OCI-LY7 (cell line): ENCODE data around the gene MARK4. TPM values are rescaled to one million over a fixed set of nuclear protein-coding genes. Genes with fewer than 3 reads are reported as not detected.

Source experiments
- BruUV-seq: library from RNA; stranded (reverse); fragments of 400-500 nt; replicated peaks from 2 replicates; lab custom pipeline; 2021; lab: Mats Ljungman, UMichigan
- CTCF ChIA-PET: fragments of 300-600 bp; sonication (Branson Sonifier 250); formaldehyde crosslinking; loops from one replicate; lab custom pipeline; 2022; ENCODE audit warnings: antibody characterized with exemption; ENCODE audit not compliant: unreplicated experiment; lab: Charles Lee
- POLR2A ChIA-PET: fragments of 300-600 bp; sonication (Branson Sonifier 250); formaldehyde crosslinking; loops from one replicate; lab custom pipeline; 2022; ENCODE audit warnings: antibody characterized with exemption; lab: Charles Lee
- DNase-seq: peaks from one replicate; pipeline ENCODE4 v3.0.0-alpha.2; 2015; ENCODE audit warnings: low spot score
- H2AFZ ChIP-seq: fragments of 200-600 bp; sonication (generic), shearing (Covaris generic); 2 replicates; pipeline ENCODE4 v1.6.1; 2014; ENCODE audit warnings: mild to moderate bottlenecking, antibody characterized with exemption, low read length, moderate library complexity
- H3K27ac ChIP-seq: fragments of 200-600 bp; sonication (generic); 2 replicates; pipeline ENCODE4 v1.5.1; 2014; ENCODE audit warnings: mixed run types, low read depth, mild to moderate bottlenecking, moderate library complexity, low read length, inconsistent platforms; ENCODE audit not compliant: poor library complexity, severe bottlenecking
- H3K36me3 ChIP-seq: fragments of 200-600 bp; sonication (generic); 2 replicates; pipeline ENCODE4 v1.6.1; 2014; ENCODE audit warnings: mild to moderate bottlenecking, antibody characterized with exemption, low read length, moderate library complexity, mixed read lengths; ENCODE audit not compliant: insufficient read depth
- H3K4me1 ChIP-seq: fragments of 200-600 bp; sonication (generic); 2 replicates; pipeline ENCODE4 v1.5.1; 2014; ENCODE audit warnings: mild to moderate bottlenecking, low read length; ENCODE audit not compliant: insufficient read depth, poor library complexity, severe bottlenecking
- H3K4me2 ChIP-seq: fragments of 200-600 bp; sonication (generic); 2 replicates; pipeline ENCODE4 v1.6.1; 2014; ENCODE audit warnings: mild to moderate bottlenecking, low read length
- H3K4me3 ChIP-seq: fragments of 200-600 bp; sonication (generic); 2 replicates; pipeline ENCODE4 v1.5.1; 2014; ENCODE audit warnings: mild to moderate bottlenecking, low read depth, low read length; ENCODE audit not compliant: poor library complexity, severe bottlenecking
- H3K79me2 ChIP-seq: fragments of 200-600 bp; sonication (generic); 2 replicates; pipeline ENCODE4 v1.6.1; 2016; ENCODE audit warnings: low read depth, mild to moderate bottlenecking, low read length, moderate library complexity, mixed read lengths; ENCODE audit not compliant: insufficient read depth
- H3K9me2 ChIP-seq: fragments of 200-600 bp; sonication (generic); 2 replicates; pipeline ENCODE4 v1.6.1; 2016; ENCODE audit warnings: mild to moderate bottlenecking, low read length, mixed read lengths; ENCODE audit not compliant: insufficient read depth
- H3K9me3 ChIP-seq: fragments of 200-600 bp; sonication (generic); 2 replicates; pipeline ENCODE4 v1.6.1; 2014; ENCODE audit warnings: mild to moderate bottlenecking, mixed run types, low read length, mixed read lengths
- H4K20me1 ChIP-seq: fragments of 200-600 bp; sonication (generic); 2 replicates; pipeline ENCODE4 v1.6.1; 2014; ENCODE audit warnings: mild to moderate bottlenecking, antibody characterized with exemption, low read length, moderate library complexity, mixed read lengths; ENCODE audit not compliant: insufficient read depth
- CTCF ChIP-seq: fragments of 200-600 bp; sonication (generic); conservative IDR thresholded peaks from 2 replicates; pipeline ENCODE4 v1.5.1; 2014; ENCODE audit warnings: mild to moderate bottlenecking, antibody characterized with exemption, low read length, moderate library complexity, mixed read lengths
- EZH2phosphoT487 ChIP-seq: fragments of 200-600 bp; sonication (generic); IDR thresholded peaks from 2 replicates; pipeline ENCODE4 v1.6.1; 2018; ENCODE audit warnings: low read depth, borderline replicate concordance, mild to moderate bottlenecking, mixed run types, antibody characterized with exemption, low read length, moderate library complexity, mixed read lengths
- intact Hi-C: fragments of 100-400 bp; cut with micrococcal nuclease; formaldehyde crosslinking; loops from one replicate; pipeline ENCODE4 v1.10.0; 2022; ENCODE audit not compliant: unreplicated experiment
- total RNA-seq, 2 experiments: library from RNA; depleted of rRNA in 1 of 2; stranded (reverse); fragments of >200 nt in 1 of 2; shearing (Covaris generic) in 1 of 2; gene quantifications; 2 replicates each; pipeline ENCODE4 v1.2.3, GENCODE V29; 2014 to 2022

MARK4 gene
- total RNA-seq, 2 experiments from 2014 or later, result 14.2 to 24.5 TPM

- no peak for TF ChIP-seq CTCF
- no peak for TF ChIP-seq EZH2phosphoT487
- H3K4me3 ChIP-seq, result no peak overlapping the region
- no peaks in the 10 kb centered on the region for H3K79me2 ChIP-seq
- H4K20me1 ChIP-seq, result no peaks in the 10 kb centered on the region; the same call in 1 of the 2 replicates
- no peaks in the 10 kb centered on the region for H3K9me3 ChIP-seq
- BruUV-seq, result no TSS peak
- H3K27ac ChIP-seq, result no peak overlapping the region
- no peaks in the 10 kb centered on the region for H3K4me1 ChIP-seq
- no peak for DNase-seq
- no peaks in the 10 kb centered on the region for H3K9me2 ChIP-seq
- H3K4me2 ChIP-seq, result no peak overlapping the region
- ChIA-PET POLR2A (no interaction called here), CTCF (interaction anchor here (0.6 kb wide), 1 partner anchor 113 kb away, joined by 3 read pairs; the partner anchor contains the start of gene TRAPPC6A)
- H2AFZ ChIP-seq, result no peak overlapping the region
- peaks cover 4% of the 10 kb centered on the region; the same call in 1 of the 2 replicates for H3K36me3 ChIP-seq
- intact Hi-C loops, result no loop called here
Observed at GRCh38 chr19:45290381-45290931, 39.4 kb downstream of the MARK4 start.

GRCh38 chr19:45291834-45292233, 40.8 kb downstream of the MARK4 start:
- intact Hi-C loops, result no loop called here

More at GRCh38 chr19:45291834-45292233, 40.8 kb downstream of the MARK4 start:
- no peaks in the 10 kb centered on the region for H3K9me3 ChIP-seq
- no peaks in the 10 kb centered on the region for H3K79me2 ChIP-seq
- CTCF ChIA-PET, result no interaction called here
- H3K9me2 ChIP-seq, result no peaks in the 10 kb centered on the region
- TF ChIP-seq EZH2phosphoT487 (no peak), CTCF (no peak)
- no peak overlapping the region for H2AFZ ChIP-seq
- no peak overlapping the region for H3K4me2 ChIP-seq
- peaks cover 15% of the 10 kb centered on the region for H3K36me3 ChIP-seq
- BruUV-seq, result no TSS peak
- no peaks in the 10 kb centered on the region for H3K4me1 ChIP-seq
- H3K4me3 ChIP-seq, result no peak overlapping the region
- DNase-seq, result no peak
- H3K27ac ChIP-seq, result no peak overlapping the region
- H4K20me1 ChIP-seq, result no peaks in the 10 kb centered on the region; the same call in 1 of the 2 replicates
- POLR2A ChIA-PET, result no interaction called here
